Small intestine (tissue), 16 donors: ENCODE data around the gene HIPK4. TPM values are rescaled to one million over a fixed set of nuclear protein-coding genes. Genes with fewer than 3 reads are reported as not detected.
"Not testable (repeated sequence)": the region's sequence is repeated elsewhere in the genome, so short reads cannot be mapped to it uniquely, and the experiment has no call there.

Source experiments
- DNase-seq, 2 donors: peaks; one replicate each; pipeline versions ENCODE4 v3.0.0 to v3.0.0-alpha.2; 2013
- FAIRE-seq: peaks from 2 replicates; lab custom pipeline; 2012; peaks lifted over from hg19 to GRCh38; lab: Jason Lieb, UNC
- H3K27ac ChIP-seq, 3 donors: one replicate each; pipeline ENCODE4 v1.5.1; 2013; ENCODE audit warnings: low read length in 2 of 3, mild to moderate bottlenecking in 2 of 3, control low read depth in 1 of 3, inconsistent platforms in 1 of 3, low read depth in 1 of 3, moderate library complexity in 1 of 3
- H3K27me3 ChIP-seq, 3 donors: one replicate each; pipeline ENCODE4 v1.6.1; 2013; ENCODE audit warnings: low read length in 3 of 3, inconsistent platforms in 1 of 3; ENCODE audit not compliant: control insufficient read depth in 3 of 3, insufficient read depth in 3 of 3
- H3K36me3 ChIP-seq, 3 donors: one replicate each; pipeline ENCODE4 v1.6.1; 2013; ENCODE audit warnings: low read length in 3 of 3, inconsistent platforms in 1 of 3, low read depth in 1 of 3, mild to moderate bottlenecking in 1 of 3, moderate library complexity in 1 of 3; ENCODE audit not compliant: control insufficient read depth in 3 of 3, insufficient read depth in 2 of 3
- H3K4me1 ChIP-seq, 3 donors: one replicate each; pipeline ENCODE4 v1.6.1; 2013; ENCODE audit warnings: low read length in 2 of 3, inconsistent platforms in 1 of 3, low read depth in 1 of 3, mild to moderate bottlenecking in 1 of 3, moderate library complexity in 1 of 3; ENCODE audit not compliant: control insufficient read depth in 3 of 3, insufficient read depth in 2 of 3
- H3K4me3 ChIP-seq, 3 donors: one replicate each; pipeline ENCODE4 v1.5.1; 2013; ENCODE audit warnings: low read length in 3 of 3, control low read depth in 1 of 3, inconsistent platforms in 1 of 3, low read depth in 1 of 3, mild to moderate bottlenecking in 1 of 3, moderate library complexity in 1 of 3
- H3K9me3 ChIP-seq, 2 donors: one replicate each; pipeline ENCODE4 v1.6.1; 2013; ENCODE audit warnings: low read depth in 1 of 2, low read length in 1 of 2; ENCODE audit not compliant: control insufficient read depth in 2 of 2, insufficient read depth in 1 of 2
- WGBS, 3 donors: extraction: QIAGEN DNeasy Blood & Tissue Kit; methylation state at CpG; one replicate each; pipeline ENCODE4 v1.1.7; 2013; 5-methylcytosine and 5-hydroxymethylcytosine counted together
- long read RNA-seq, 10 donors: transcript quantifications; one replicate each; lab custom pipeline, GENCODE V29; 2026
- polyA plus RNA-seq, 4 donors: library from polyadenylated mRNA; stranded (reverse) in 3 of 4; unstranded in 1 of 4; fragments of 200-250 nt in 3 of 4; fragments of 120-200 nt in 1 of 4; gene quantifications; one replicate each; pipeline versions ENCODE4 v1.2.1 to v1.2.3, GENCODE V29; 2013
- donor health status: healthy with polysubstance abuse.
- donor health status: control.
- donor health status: control.
- donor health status: Bipolar disorder and iron deficiency.
- donor health status: healthy.

The HIPK4 gene, protein sequence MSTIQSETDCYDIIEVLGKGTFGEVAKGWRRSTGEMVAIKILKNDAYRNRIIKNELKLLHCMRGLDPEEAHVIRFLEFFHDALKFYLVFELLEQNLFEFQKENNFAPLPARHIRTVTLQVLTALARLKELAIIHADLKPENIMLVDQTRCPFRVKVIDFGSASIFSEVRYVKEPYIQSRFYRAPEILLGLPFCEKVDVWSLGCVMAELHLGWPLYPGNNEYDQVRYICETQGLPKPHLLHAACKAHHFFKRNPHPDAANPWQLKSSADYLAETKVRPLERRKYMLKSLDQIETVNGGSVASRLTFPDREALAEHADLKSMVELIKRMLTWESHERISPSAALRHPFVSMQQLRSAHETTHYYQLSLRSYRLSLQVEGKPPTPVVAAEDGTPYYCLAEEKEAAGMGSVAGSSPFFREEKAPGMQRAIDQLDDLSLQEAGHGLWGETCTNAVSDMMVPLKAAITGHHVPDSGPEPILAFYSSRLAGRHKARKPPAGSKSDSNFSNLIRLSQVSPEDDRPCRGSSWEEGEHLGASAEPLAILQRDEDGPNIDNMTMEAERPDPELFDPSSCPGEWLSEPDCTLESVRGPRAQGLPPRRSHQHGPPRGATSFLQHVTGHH
- polyA plus RNA-seq = under 1 TPM in 2 of 4 donors, not detected in 2; 0.07 TPM
- long read RNA-seq, donor 1 = 0 reads
- long read RNA-seq, donor 2 = 0 reads
- long read RNA-seq, donor 3 = 0 reads
- long read RNA-seq, donor 4 = 0 reads
- long read RNA-seq, donor 5 = 0 reads
- long read RNA-seq, donor 6 = 0 reads
- long read RNA-seq, donor 7 = 0 reads
- long read RNA-seq, donor 8 = 0 reads
- long read RNA-seq, donor 9 = 0 reads
- long read RNA-seq, donor 10 = 0 reads

GRCh38 chr19:40390084-40390742, at the start of gene HIPK4:
Gene HIPK4, minus strand, starts transcription at chr19:40390181. Its CDS starts 279 bp downstream, at chr19:40389902.
- no peaks in the 10 kb centered on the region for H3K27me3 ChIP-seq
- WGBS, 3 donors = 84 to 89% (median 88%) methylated on average over 10 of the region's 10 CpGs
- H3K27ac ChIP-seq = no peak within 1 kb of the TSS
- no peak within 1 kb of the TSS for H3K4me3 ChIP-seq
- H3K9me3 ChIP-seq = no peaks in the 10 kb centered on the region
- DNase-seq = no peak
- no peaks in the 10 kb centered on the region for H3K4me1 ChIP-seq
- no peaks in the 10 kb centered on the region for H3K36me3 ChIP-seq
- FAIRE-seq = no peak

GRCh38 chr19:40438284-40438683, 48.3 kb upstream of the HIPK4 start:
- no peaks in the 10 kb centered on the region for H3K27me3 ChIP-seq
- WGBS, 3 donors = 86 to 100% (median 97%) methylated on average over 3 of the region's 3 CpGs
- no peak overlapping the region for H3K27ac ChIP-seq
- H3K36me3 ChIP-seq = peaks cover 4 to 23% (median 5%) of the 10 kb centered on the region in 3 donors
- FAIRE-seq (no peak), DNase-seq (no peak)
- H3K9me3 ChIP-seq = no peaks in the 10 kb centered on the region
- H3K4me1 ChIP-seq = peaks cover 0 to 11% (median 3%) of the 10 kb centered on the region in 3 donors
- H3K4me3 ChIP-seq = no peak overlapping the region

GRCh38 chr19:40433391-40434216, 43.6 kb upstream of the HIPK4 start:
- 2 to 6% (median 3%) methylated on average over 33 to 50 of the region's 50 CpGs for WGBS, 3 donors

DNA sequence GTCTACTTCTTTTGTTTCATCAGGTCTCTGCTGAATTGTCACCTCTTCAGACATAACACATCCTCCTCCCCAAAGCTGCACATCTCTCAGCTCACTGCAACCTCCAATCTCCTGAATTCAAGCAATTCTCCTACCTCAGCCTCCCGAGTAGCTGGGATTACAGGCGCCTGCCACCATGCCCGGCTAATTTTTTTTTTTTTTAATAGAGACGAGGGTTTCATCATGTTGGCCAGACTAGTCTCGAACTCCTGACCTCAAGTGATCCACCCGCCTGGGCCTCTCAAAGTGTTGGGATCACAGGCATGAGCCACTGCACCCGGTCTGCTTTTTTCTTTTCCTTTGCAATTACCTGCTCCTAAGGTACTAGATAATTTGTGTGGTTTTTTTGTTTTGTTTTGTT, 42.8 kb upstream of the HIPK4 start:
- WGBS, 3 donors = 23 to 35% (median 32%) methylated on average over 7 of the region's 7 CpGs
- H3K27ac ChIP-seq = peak overlapping the region; percentile 85 to 96 (median 95)
- H3K36me3 ChIP-seq, H3K27me3 ChIP-seq, H3K9me3 ChIP-seq, DNase-seq, FAIRE-seq: not testable (repeated sequence)
- peaks cover 0 to 18% (median 0%) of the 10 kb centered on the region in 3 donors for H3K4me1 ChIP-seq
- peak overlapping the region in 2 of 3 donors; percentile 27 to 51 for H3K4me3 ChIP-seq

More at GRCh38 chr19:40433391-40434216, 43.6 kb upstream of the HIPK4 start:
- FAIRE-seq (no peak), DNase-seq (peak; percentile 93 to 94)
- Histone ChIP-seq H3K4me3 (peak overlapping the region; percentile 23 to 51 (median 48)), H3K27me3 (no peaks in the 10 kb centered on the region), H3K4me1 (peaks cover 0 to 18% (median 0%) of the 10 kb centered on the region in 3 donors), H3K9me3 (no peaks in the 10 kb centered on the region), H3K27ac (peak overlapping the region; percentile 85 to 96 (median 95)), H3K36me3 (no peaks in the 10 kb centered on the region)

- H3K4me1 ChIP-seq = peaks cover 0 to 18% (median 0%) of the 10 kb centered on the region in 3 donors
- no peak for DNase-seq
- no peaks in the 10 kb centered on the region for H3K9me3 ChIP-seq
- no peaks in the 10 kb centered on the region for H3K27me3 ChIP-seq
- no peak for FAIRE-seq
- H3K27ac ChIP-seq = no peak overlapping the region
- H3K4me3 ChIP-seq = no peak overlapping the region
- 85 to 95% (median 87%) methylated on average over 3 of the region's 3 CpGs for WGBS, 3 donors
- no peaks in the 10 kb centered on the region for H3K36me3 ChIP-seq
These were observed 41.7 kb upstream of the HIPK4 start for GRCh38 chr19:40431698-40432097.

DNA sequence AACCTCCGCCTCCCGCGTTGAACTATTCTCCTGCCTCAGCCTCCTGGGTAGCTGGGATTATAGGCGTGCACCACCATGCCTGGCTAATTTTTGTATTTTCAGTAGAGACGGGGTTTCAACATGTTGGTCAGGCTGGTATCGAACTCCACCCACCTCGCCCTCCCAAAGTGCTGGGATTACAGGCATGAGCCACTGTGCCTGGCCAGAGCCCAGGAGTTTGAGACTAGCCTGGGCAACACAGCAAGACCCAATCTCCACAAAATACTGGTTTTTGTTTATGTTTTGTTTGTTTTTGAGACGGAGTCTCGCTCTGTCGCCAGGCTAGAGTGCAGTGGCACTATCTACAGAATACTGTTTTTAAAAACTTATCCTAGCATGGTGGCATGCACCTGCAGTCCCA, 40.3 kb upstream of the HIPK4 start:
- H3K36me3 ChIP-seq, DNase-seq, H3K4me3 ChIP-seq, H3K27me3 ChIP-seq, H3K9me3 ChIP-seq, FAIRE-seq, H3K27ac ChIP-seq: not testable (repeated sequence)
- H3K4me1 ChIP-seq = peaks cover 0 to 21% (median 0%) of the 10 kb centered on the region in 3 donors
- 96 to 97% (median 97%) methylated on average over 10 of the region's 10 CpGs for WGBS, 3 donors

DNA sequence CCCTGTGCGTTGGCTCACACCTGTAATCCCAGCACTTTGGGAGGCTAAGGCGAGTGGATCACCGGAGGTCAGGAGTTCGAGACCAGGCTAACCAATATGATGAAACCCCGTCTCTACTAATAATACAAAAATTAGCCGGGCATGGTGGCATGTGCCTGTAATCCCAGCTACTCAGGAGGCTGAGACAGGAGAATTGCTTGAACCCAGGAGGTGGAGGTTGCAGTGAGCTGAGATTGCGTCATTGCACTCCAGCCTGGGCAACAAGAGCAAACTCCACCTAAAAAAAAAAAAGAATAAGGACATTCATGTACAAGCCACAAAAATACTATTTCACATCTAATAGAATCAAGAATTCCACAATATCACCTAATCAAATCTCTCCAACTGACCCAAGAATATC, 38.2 kb upstream of the HIPK4 start:
- not testable (repeated sequence) for H3K36me3 ChIP-seq, FAIRE-seq, H3K27me3 ChIP-seq, H3K9me3 ChIP-seq, DNase-seq, H3K27ac ChIP-seq, H3K4me3 ChIP-seq
- WGBS, 3 donors = 93 to 96% (median 96%) methylated on average over 7 of the region's 7 CpGs
- peaks cover 0 to 15% (median 0%) of the 10 kb centered on the region in 3 donors for H3K4me1 ChIP-seq
